Activated T-cell treated with anti-CD3 and anti-CD28 coated beads, Interleukin-2, amount 50 U/mL, for 48 hours (primary cell): ENCODE measurements around the gene ALDOB.
A peak's percentile ranks its signal among the peaks of the same experiment; 100 is the strongest.

ENCODE experiments used
- DNase-seq, 2 experiments: peaks; one replicate each; pipeline ENCODE4 v3.0.0-alpha.2; 2020

Gene ALDOB

DNA sequence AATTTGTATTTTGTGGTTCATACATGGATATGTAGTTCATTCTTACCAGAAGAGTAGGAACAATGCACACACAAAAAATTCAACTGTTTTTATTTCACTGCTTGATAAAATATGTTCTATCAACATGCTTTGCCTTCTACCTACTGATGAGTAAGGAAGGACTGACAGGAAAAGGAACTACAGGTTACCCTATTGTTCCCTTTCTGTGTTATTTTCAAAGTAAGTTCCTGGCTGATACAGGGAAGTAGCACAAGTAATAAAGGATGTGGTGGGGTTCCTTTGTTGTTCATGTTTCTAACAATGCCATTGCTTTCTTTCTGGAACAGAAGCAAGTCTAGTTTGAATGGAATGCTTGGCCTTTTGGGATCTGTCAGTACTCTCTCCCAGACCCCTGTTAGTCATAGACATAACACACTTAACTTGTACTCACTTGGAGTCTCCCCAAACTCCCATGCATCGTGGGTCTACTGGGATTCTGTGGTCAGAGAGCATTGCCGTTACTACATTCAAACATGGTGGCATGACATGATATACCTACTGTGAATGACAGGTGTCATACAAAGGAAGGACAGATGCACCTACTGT, 20.2 kb upstream of the ALDOB start:
- DNase-seq = no peak

DNA sequence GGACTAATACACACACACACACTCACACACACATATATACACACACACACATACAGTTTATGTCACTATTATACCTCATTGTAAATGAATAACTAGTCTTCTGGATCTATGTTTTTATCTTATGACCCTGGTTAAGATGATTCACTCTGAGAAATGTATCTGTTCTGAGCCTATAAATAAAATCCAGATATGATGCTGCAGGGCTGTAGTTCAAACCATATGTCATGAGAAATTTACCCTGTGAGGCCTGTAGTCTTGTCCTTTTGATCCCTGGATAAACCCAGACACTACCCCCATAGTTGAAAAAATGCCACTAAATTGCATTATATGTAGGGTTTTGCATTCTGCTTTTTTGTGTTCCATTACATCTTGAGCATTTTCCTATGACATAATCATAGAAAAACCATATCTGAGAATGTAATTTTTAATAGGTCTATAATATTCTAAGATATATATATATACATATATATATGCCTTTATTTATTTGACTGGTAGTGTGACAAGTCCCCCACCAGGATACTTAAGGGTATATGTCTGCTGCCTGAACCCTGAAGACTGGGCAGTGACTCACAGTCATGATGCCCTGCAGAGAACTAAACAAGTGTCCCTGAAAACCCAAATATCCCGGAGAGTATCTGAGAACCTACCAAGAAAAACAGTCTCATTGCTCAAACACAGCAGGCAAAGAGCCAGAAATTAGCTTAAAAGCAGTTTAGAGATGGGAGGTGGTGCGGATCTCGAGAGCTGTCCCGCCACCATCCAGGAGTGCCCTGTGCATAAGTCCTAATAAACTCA, 18.4 kb upstream of the ALDOB start:
- no peak for DNase-seq

DNA sequence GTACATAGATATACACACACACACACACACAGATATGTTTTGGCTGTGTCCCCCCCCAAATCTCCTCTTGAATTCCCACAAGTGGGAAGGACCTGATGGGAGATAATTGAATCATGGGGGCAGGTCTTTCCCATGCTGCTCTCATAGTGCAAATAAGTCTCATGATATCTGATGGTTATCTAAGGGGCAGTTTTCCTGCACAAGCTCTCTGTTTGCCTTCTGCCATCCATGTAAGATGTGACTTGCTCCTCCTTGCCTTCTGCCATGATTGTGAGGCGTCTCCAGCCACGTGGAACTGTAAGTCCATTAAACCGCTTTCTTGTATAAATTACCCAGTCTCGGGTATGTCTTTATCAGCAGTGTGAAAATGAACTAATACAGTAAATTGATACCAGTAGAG, 15.9 kb upstream of the ALDOB start:
- no peak for DNase-seq

DNA sequence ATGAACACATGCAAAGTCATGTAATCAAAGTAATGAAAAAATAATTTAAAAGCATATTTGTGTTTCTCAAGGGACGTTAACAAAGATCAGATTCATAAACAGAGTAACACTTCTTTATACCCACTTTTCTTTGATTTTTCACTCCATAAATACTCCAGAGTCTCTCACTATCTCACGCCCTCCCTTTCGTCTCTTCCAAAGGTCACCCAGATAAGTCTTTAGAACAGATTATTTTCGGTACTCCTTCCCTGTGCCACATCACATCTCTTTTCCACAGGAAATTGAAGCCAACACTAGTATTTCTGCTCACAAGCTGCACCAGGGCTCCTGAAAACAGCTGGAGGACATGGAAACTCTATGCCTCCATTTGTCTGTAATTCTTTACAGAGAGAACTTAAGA, 15.4 kb upstream of the ALDOB start:
- DNase-seq = no peak

DNA sequence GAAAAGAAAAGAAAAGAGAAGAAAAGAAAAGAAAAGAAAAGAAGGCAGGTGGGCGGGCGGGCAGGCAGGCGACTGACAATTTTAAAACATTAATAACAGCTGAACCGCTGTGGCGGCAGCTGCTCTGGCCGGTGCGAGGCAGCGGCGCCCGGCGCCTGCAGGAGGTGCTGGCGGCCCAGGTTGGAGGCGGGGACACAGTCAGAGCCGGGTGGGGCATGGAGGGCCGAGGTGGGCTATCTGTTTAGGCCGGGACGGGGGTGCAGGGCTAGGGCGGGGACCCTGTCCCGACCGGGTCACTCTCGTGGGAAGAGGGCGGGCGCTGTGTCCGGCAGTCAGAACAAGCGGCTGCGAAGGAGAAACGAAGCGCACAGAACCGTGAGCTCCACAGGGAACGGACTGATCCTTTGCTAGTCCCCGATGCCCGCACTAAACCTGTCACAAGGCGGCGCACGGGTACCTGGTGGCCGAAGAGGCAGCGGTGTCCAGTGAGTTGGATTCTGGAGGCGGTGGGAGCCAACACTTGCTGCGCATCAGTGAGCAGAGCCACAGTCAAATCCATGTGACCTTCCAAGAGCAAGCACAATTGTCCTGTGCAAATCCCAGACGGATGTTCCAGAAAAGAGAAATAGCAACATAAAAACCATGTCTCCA, 13.6 kb upstream of the ALDOB start:
- DNase-seq = peak; percentile 64 to 74

DNA sequence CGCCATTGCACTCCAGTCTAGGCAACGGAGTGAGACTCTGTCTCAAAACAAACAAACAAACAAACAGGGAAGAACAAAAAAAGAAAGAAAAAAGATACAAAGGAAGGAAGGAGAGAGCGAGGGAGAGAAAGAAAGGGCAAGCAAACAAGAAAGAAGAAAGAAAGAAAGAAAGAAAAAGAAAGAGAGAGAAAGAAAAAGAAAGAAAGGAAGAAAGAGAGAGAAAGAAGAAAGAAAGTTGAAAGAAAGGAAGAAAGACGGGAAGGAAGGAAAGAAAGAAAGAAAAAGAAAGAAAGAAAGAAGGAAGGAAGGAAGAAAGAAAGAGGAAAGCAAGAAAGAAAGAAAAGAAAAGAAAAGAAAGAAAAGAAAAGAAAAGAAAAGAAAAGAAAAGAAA, 13.1 kb upstream of the ALDOB start:
- no peak for DNase-seq

DNA sequence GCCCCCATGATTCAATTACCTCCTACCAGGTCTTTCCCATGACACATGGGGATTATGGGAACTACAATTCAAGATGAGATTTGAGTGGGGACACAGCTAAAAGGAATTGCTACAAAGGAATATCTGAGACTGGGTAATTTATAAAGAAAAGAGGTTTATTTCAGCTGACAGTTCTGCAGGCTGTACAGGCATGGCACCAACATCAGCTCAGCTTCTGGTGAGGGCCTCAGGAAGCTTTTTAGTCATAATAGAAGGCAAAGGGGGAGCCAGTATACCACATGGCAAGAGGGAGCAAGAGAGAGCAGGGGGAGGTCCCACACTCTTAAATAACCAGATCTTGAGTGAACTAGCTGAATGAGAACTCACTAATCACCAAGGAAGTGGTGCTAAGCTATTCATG, 11.2 kb upstream of the ALDOB start:
- DNase-seq = no peak

DNA sequence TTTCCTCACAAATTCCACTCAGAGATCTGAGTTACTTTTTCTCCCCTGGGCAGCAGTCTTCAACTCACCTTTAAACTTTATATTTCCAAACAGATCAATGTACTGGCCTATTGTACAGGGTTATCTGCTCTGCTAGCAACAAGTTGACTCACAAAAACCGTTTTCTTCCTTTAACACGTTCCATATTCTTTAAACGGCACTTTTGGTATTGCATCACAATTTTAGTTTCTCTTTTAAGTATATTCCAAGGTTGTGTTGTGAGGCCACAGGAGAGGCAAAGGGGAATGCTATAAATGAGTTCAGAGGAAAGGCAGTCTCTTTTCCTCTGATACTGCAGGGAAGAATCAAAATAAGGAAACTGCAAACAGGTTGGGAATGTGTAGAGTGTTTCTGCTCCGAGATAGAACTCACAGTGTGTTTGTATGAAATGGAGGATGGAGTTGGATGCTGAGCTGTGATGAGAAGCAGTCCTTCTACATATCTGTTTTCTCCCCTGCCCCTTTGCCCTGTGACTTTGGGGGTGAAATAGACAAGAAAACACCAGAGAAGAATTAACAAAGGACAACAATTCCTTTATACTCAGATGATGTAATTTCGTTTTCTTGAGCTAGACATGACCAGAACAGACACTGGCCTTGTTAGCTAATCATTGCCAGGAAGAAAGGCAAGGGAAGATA, 9.9 kb upstream of the ALDOB start:
- no peak for DNase-seq

DNA sequence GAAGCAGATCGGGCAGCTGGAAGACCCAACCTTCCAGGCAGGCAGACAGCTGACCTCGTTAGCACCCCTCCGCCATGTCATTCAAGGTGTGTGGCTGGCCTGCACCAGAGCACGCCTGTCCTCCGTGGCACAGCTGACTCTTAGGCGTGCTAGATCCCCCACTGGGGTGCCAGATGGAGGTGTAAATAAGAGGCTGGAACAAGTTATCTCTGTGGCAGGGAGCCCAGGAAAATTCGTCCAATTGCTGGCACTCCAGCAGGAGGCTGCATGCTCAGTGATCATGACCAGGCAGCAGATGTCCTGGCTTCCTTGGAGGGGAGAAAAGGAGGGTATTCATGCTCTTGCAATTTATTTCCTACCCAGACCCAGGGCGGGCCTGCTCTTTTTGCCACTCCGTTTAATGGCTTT, 7.8 kb upstream of the ALDOB start:
- DNase-seq = no peak

DNA sequence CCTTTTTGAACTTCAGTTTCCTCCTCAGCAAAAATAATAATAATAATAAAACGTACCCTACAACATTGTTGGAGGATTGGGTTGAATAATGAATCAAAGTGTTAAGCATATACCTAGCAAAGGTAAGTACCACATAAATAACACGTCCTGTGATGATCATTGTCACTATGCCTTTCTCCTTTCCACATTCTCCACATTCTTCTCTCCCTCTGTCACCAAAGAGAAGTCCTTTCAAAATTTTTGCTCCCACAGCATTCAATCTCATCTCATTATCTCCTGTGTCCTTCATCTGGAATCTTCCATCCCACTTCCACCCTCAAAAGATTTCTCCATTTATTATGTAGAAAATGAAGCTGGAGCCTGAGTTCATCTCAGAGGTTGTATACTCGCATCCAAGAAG, 7.2 kb upstream of the ALDOB start:
- DNase-seq = no peak

DNA sequence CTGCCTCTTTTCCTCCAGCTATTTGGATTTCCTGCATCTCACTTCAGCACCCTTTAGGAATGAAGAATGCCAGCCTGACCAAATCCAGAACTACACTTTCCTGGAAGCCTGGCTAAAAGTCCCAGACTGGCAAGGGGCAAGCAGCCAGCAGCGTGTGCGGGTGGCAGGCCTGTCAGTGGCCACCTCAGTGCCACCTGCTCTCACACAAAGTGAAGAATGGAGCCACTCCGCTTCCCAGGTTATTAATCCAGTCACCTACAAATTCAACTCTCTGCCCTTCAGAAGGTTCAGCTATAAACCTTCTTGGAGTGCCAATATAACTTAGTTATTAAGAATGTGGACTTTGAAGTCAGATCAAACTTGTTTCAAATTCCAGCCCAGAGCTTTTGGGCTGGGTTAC, 6.7 kb upstream of the ALDOB start:
- no peak for DNase-seq

DNA sequence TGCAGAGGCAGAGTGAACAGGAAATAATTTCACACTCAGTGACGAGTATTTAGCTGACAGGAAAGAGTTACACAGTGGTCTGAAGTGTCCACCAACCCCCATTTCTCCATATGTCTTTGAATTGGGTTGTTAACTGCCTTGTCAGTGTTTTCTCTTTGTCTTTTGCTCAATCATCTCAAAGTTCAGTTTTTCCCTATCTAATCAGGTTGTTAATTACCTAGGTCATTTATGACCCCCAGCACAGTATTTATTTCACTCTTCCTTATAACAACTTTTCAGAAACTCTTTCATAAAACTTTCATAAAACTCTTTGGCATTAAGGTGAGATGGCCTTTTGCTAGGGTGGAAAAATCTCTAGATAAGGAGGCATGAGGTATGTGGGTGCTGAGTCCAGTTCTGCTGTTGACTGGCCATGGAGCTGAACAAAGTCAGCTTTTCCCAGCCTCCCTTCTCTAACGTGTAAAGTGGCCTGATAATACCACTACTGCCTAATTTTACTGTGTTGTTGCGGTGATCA, 5.2 kb upstream of the ALDOB start:
- DNase-seq = no peak

DNA sequence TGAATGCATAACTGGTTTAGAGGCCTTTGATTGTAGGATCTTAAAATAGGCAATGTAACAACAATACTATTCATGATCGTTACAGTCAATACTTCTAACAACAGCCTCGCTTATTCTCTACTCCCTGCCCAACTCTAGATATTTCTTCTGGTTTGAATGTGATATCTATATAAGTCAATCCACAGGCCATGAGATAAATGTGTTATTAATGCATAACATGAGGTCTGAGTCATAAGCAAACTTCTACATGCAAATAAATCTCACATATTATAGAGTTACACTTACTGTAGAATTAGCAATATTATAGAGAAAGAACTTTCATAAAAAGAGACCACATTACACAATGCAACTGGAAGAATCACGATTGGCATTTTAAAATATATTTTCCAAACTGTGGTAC, 2.9 kb upstream of the ALDOB start:
- no peak for DNase-seq

DNA sequence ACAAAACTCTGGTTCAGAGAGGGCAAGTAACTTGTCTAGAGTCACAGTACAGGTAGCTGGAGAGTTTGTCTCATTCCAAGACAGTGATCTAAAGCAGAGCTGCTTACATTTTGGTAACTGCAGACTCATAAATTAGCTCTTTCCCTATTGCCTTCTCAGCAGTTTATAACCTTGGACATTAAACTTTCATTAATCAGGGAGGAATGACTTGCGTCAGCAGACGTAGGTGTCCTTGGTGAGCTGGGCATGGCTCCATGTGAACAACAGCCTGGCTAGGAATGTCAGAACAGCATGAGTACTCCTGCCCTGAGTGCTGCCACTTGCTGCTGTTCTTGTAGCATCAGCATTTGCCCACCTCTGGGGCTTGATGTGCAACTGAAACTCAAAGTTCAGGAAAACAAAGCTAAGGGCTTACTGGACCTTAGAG, 2.2 kb upstream of the ALDOB start:
- DNase-seq = no peak

DNA sequence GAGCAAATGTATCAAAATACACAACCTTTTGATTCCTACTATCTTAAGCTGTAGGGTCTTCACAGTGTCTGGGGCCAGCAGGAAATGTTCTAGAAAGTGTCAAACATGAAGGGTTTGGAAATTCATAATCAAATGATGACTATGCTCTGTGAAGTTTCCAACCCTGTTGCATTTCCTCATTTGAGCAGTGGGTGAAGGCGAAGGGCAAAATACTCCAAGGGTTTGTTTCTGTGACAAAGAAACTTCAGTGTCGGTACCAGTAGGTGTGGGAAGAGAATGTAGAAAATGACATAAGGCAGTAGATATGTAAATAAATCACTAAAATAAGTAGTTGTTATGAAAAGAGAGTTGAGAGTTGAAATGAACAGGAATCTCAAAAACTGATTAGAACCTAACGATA, 576 bp downstream of the ALDOB start:
- DNase-seq = no peak

DNA sequence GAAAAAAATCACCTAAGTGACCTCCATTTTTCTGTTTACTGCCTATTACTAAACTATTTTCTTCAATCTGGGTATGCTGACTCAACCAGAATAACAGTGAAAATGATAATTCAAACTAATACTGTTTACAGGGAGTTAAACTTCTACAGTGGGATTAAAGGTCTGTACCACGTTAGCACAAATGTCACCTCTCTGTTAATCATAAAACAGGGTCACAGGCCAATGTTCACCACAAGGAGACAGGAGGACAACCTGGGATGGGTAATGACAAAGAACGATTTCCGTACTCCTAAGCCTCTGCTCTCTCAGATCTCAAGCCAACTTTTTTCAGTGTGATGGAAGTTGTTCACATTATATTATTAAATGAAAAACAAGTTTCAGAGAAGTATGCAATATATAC, 2.3 kb downstream of the ALDOB start:
- no peak for DNase-seq

DNA sequence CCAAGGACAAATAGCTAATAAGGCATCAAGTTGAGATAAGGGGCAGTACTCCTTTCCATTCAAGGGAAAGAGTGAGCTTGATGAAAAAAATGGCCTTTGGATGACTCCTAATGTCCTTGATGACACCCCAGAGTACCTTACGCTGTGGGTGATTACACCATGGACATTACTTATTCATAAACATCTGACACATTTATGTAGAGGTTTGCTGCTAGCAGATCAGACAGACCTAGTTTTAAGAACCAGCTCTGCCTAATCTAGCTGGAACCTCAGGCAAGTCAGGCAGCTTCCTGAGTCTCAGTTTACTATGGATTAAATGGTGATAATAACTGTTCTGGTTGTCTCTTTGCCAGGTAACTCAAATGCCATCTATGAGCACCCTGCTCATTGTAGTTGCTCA, 2.8 kb downstream of the ALDOB start:
- DNase-seq = no peak

DNA sequence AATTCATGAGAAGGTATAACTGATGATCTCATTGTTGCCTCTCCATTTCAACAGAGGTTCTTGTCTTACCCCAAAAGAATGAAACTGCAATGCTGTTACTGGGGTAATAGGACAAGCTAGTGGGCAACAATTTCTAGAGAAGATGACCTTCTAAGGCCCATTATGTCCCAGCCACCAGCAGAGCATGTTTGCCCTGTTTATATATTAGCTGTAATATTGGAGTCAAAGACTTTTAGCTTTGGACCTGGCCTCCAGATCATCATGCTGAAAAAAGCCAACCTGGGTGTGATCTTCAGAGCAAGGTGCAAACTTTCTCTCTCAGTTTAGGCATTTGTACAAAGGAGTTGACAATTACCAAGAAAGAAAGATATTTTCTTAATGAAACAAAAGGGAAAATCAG, 3.4 kb downstream of the ALDOB start:
- DNase-seq = no peak

DNA sequence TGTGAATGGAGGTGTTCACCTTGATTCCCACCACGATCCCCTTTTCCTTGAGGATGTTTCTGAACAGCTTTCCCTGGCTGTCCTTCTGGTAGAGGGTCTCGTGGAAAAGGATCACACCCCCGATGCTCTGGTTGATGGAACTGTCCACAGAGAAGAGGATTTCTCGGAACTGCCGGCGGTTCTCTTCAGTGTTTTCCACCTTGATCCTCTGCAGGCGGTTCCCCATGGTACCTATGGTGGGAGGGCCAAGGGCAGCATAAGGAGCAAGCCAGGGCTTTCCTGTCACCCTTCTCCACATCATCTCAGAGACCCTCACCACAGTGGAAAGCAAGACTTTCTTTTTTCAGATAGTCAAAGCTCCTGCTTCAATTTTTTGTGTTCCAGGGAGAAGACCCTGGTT, 5.8 kb downstream of the ALDOB start:
- no peak for DNase-seq

DNA sequence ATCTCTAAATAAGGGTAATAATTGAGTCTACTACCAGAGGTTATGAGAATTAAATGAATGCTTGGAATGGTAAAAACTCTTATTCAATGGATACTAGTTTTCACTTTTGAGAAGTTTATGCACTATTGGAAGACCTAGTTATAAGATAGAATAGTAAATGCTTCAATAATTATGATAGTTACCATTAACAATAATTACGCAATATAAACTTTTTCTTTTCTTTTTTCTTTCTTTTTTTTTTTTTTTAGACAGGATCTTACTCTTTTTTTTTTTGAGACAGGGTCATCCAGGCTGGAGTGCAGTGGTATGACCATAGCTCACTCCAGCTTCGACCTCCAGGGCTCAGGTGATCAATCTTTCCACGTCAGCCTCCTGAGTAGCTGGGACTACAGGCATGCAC, 6.7 kb downstream of the ALDOB start:
- no peak for DNase-seq

DNA sequence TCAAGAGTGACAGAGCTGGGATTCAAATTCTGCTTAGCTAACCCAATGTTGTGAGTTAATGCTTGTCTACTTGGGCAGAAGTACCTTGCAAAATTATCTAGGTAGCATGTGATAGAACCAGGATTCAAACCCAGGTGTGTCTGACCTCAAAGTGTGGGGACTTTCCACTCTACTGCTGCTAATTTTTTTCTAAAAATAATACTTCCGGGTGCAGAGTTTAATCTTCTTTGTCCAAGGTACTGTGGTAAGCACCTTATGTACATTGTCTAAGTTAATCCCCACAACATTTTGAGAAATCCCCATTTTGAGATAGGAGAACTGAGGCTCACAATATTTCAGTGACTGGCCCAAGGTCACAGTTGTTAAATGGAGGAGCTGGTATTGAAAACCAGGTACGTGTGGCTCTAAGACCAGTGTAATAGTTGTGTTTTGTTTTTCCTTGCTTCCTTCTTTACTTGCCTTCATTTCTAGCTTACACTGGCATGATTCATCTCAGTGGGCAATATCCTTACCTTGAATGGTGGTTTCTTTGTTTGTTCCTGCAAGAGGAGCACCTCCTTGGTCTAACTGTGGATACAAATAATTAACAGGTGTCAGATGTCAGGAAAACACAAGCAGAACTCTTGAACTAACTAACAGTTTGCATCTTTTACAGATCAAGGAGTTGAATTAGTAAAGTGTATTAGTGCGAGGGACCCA, 7.5 kb downstream of the ALDOB start:
- DNase-seq = no peak

DNA sequence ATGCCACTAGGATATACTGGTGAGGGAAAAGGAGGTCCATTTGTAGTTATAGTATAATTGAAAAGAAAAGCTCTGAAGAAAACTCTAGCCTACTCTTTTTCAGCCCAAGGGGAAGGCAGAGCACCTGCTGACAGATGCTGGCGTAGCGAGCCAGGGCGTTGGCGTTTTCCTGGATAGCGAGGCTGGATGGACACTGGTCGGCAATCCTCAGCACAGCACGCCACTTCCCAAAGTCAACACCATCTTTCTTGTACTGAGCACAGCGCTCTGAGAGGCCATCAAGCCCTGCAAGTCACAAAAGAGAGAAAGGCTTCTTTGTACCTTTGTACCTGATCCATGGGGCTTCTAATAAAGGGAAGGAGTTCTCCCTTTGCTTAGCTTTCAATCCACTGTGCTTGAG, 8.2 kb downstream of the ALDOB start:
- no peak for DNase-seq

DNA sequence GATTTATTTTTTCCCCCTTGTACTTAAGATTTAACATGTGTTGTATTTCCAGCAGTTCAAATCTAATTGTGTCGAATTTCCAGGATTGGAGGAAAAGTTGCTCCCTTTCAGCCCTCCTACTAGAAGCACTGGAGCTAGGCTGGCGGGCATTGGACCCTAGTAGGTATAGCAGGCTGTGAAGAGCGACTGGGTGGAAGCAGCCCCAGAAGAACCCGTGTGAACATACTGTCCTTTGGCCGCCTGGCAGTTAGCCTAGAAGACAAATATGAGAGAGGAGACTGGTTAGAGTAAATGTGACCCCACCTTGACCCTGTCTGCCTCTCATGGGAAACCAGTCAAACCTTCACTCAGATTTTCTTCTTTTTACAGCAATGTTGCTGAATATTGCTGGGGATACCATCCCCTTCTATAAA, 13.9 kb downstream of the ALDOB start:
- DNase-seq = no peak
